ENCODE measurements around the gene CTNNBIP1.
"Not testable (repeated sequence)": the region's sequence is repeated elsewhere in the genome, so short reads cannot be mapped to it uniquely, and the experiment has no call there.

CTNNBIP1 gene

GRCh38 chr1:9825093-9826074, 84.7 kb downstream of the CTNNBIP1 start:
- DNase-seq: no peak

GRCh38 chr1:9824702-9825089, 85.4 kb downstream of the CTNNBIP1 start:
- DNase-seq: no peak

GRCh38 chr1:9823943-9824701, 85.9 kb downstream of the CTNNBIP1 start, which contains the start of gene CLSTN1:
TSS of gene CLSTN1 (minus strand) at chr1:9823965. CDS start at chr1:9823733, 232 bp downstream.
- peak; percentile 76 to 87 (median 84) for DNase-seq

- DNase-seq: no peak
These were observed 86.5 kb downstream of the CTNNBIP1 start for GRCh38 chr1:9823693-9823942.

GRCh38 chr1:9822897-9823692, 87.0 kb downstream of the CTNNBIP1 start:
- peak in 1 of 4 experiments; percentile 7 for DNase-seq

GRCh38 chr1:9822490-9822889, 87.6 kb downstream of the CTNNBIP1 start:
- DNase-seq: no peak

GRCh38 chr1:9821710-9822109, 88.4 kb downstream of the CTNNBIP1 start:
- DNase-seq: no peak

GRCh38 chr1:9820521-9820920, 89.5 kb downstream of the CTNNBIP1 start:
- no peak for DNase-seq

GRCh38 chr1:9817734-9818133, 92.3 kb downstream of the CTNNBIP1 start:
- DNase-seq: no peak

- no peak for DNase-seq
These were observed 93.9 kb downstream of the CTNNBIP1 start for GRCh38 chr1:9816199-9816598.

- no peak for DNase-seq
These were observed 94.9 kb downstream of the CTNNBIP1 start for GRCh38 chr1:9815150-9815549.

GRCh38 chr1:9814619-9815018, 95.5 kb downstream of the CTNNBIP1 start:
- no peak for DNase-seq

GRCh38 chr1:9811239-9811966, 98.7 kb downstream of the CTNNBIP1 start:
- no peak for DNase-seq

GRCh38 chr1:9809100-9809510, 101.0 kb downstream of the CTNNBIP1 start:
- no peak for DNase-seq

- DNase-seq: no peak
These were observed 101.6 kb downstream of the CTNNBIP1 start for GRCh38 chr1:9808459-9808858.

GRCh38 chr1:9807541-9807940, 102.5 kb downstream of the CTNNBIP1 start:
- DNase-seq: no peak

GRCh38 chr1:9805972-9806371, 104.1 kb downstream of the CTNNBIP1 start:
- not testable (repeated sequence) for DNase-seq

- DNase-seq: no peak
These were observed 105.0 kb downstream of the CTNNBIP1 start for GRCh38 chr1:9805006-9805508.

GRCh38 chr1:9803003-9803918, 106.8 kb downstream of the CTNNBIP1 start:
- not testable (repeated sequence) for DNase-seq

GRCh38 chr1:9801909-9802308, 108.2 kb downstream of the CTNNBIP1 start:
- no peak for DNase-seq
